ENCODE data around the gene KCNMA1. TPM values are rescaled to one million over a fixed set of nuclear protein-coding genes. Genes with fewer than 3 reads are reported as not detected.

Gene KCNMA1
- total and polyA plus RNA-seq, 2 donors (not counting 1 experiment from before 2014, with no cell fraction given) = 0.82 to 3.1 TPM

- no peak for DNase-seq
- ChIA-PET CTCF (no interaction called here), POLR2A (no interaction called here)
- Histone ChIP-seq H3K4me3 (ENCODE audit: control extremely low read depth in 1 of 5, extremely low read depth in 1 of 5, insufficient read depth in 1 of 5, low read depth in 2 of 5, low read length in 4 of 5) (no peak overlapping the region), H3K27me3 (replicated peaks in 1 of 4; ENCODE audit: control extremely low read depth in 1 of 4, control insufficient read depth in 3 of 4, insufficient read depth in 4 of 4, low read length in 3 of 4) (no peaks in the 10 kb centered on the region), H3K27ac (ENCODE audit: low read length in 2 of 2) (no peak overlapping the region), H3K79me2 (ENCODE audit: control insufficient read depth, insufficient read depth, low read length) (no peaks in the 10 kb centered on the region), H2AFZ (ENCODE audit: insufficient read depth, low read depth, low read length, poor library complexity, severe bottlenecking) (no peak overlapping the region), H3K9me3 (ENCODE audit: control extremely low read depth in 1 of 3, control insufficient read depth in 2 of 3, insufficient read depth in 1 of 3, low read length in 2 of 3) (no peaks in the 10 kb centered on the region), H3K4me1 (ENCODE audit: control insufficient read depth in 2 of 2, insufficient read depth in 2 of 2, low read length in 2 of 2) (no peaks in the 10 kb centered on the region), H3K36me3 (replicated peaks in 1 of 2; ENCODE audit: control extremely low read depth in 1 of 2, control insufficient read depth in 1 of 2, extremely low read depth in 1 of 2, insufficient read depth in 2 of 2, low read length in 1 of 2) (no peaks in the 10 kb centered on the region), H3K9ac (ENCODE audit: low read length) (no peak overlapping the region), H3K4me2 (replicated peaks; ENCODE audit: low read depth, low read length, poor library complexity, severe bottlenecking) (no peak overlapping the region), H4K20me1 (ENCODE audit: control insufficient read depth, insufficient read depth, low read length, poor library complexity, severe bottlenecking) (no peaks in the 10 kb centered on the region)
- Mint-ChIP-seq H3K4me1 (no peaks in the 10 kb centered on the region), H3K27ac (no peak overlapping the region), H3K27me3 (no peaks in the 10 kb centered on the region), H3K4me3 (no peak overlapping the region), H3K9me3 (ENCODE audit: insufficient read depth) (no peaks in the 10 kb centered on the region)
- intact Hi-C loops (cut with micrococcal nuclease) = no loop called here
- ATAC-seq (ENCODE audit: low read depth) = no peak
- no peak for TF ChIP-seq EZH2 (IDR thresholded peaks at IDR 0.05; ENCODE audit: borderline replicate concordance, insufficient read depth, low read depth, low read length, poor library complexity, severe bottlenecking)
- TF ChIP-seq CTCF (IDR thresholded peaks at IDR 0.05) = no peak
- WGBS (ENCODE audit: insufficient coverage) = 58% methylated on average over 3 of the region's 4 CpGs
These were observed 566.6 kb downstream of the KCNMA1 start for GRCh38 chr10:77071001-77071511.

- no peaks in the 10 kb centered on the region for H3K27me3 Mint-ChIP-seq
- H3K4me3 ChIP-seq (ENCODE audit: control extremely low read depth in 1 of 5, extremely low read depth in 1 of 5, insufficient read depth in 1 of 5, low read depth in 2 of 5, low read length in 4 of 5) = no peak overlapping the region
- no peak for ATAC-seq (ENCODE audit: low read depth)
- no peak for DNase-seq
- intact Hi-C loops (cut with micrococcal nuclease) = no loop called here
- no peak for TF ChIP-seq CTCF (IDR thresholded peaks at IDR 0.05)
- TF ChIP-seq EZH2 (IDR thresholded peaks at IDR 0.05; ENCODE audit: borderline replicate concordance, insufficient read depth, low read depth, low read length, poor library complexity, severe bottlenecking) = no peak
- H3K27me3 ChIP-seq (replicated peaks in 1 of 4; ENCODE audit: control extremely low read depth in 1 of 4, control insufficient read depth in 3 of 4, insufficient read depth in 4 of 4, low read length in 3 of 4) = no peaks in the 10 kb centered on the region
- H3K4me1 Mint-ChIP-seq = no peaks in the 10 kb centered on the region
- H3K4me1 ChIP-seq (ENCODE audit: control insufficient read depth in 2 of 2, insufficient read depth in 2 of 2, low read length in 2 of 2) = no peaks in the 10 kb centered on the region
- H3K36me3 ChIP-seq (replicated peaks in 1 of 2; ENCODE audit: control extremely low read depth in 1 of 2, control insufficient read depth in 1 of 2, extremely low read depth in 1 of 2, insufficient read depth in 2 of 2, low read length in 1 of 2) = no peaks in the 10 kb centered on the region
- WGBS (ENCODE audit: insufficient coverage) = no CpG with 5 or more reads among the region's 5 CpGs
- no peak overlapping the region for H2AFZ ChIP-seq (ENCODE audit: insufficient read depth, low read depth, low read length, poor library complexity, severe bottlenecking)
- H3K79me2 ChIP-seq (ENCODE audit: control insufficient read depth, insufficient read depth, low read length) = no peaks in the 10 kb centered on the region
- H3K9me3 Mint-ChIP-seq (ENCODE audit: insufficient read depth) = no peaks in the 10 kb centered on the region
- H3K4me3 Mint-ChIP-seq = no peak overlapping the region
- H3K27ac Mint-ChIP-seq = no peak overlapping the region
- no peaks in the 10 kb centered on the region for H4K20me1 ChIP-seq (ENCODE audit: control insufficient read depth, insufficient read depth, low read length, poor library complexity, severe bottlenecking)
- H3K9ac ChIP-seq (ENCODE audit: low read length) = no peak overlapping the region
- CTCF ChIA-PET = no interaction called here
- no peak overlapping the region for H3K27ac ChIP-seq (ENCODE audit: low read length in 2 of 2)
- H3K4me2 ChIP-seq (replicated peaks; ENCODE audit: low read depth, low read length, poor library complexity, severe bottlenecking) = no peak overlapping the region
- POLR2A ChIA-PET = no interaction called here
- H3K9me3 ChIP-seq (ENCODE audit: control extremely low read depth in 1 of 3, control insufficient read depth in 2 of 3, insufficient read depth in 1 of 3, low read length in 2 of 3) = no peaks in the 10 kb centered on the region
These were observed 567.3 kb downstream of the KCNMA1 start for GRCh38 chr10:77070346-77070745.

Measured in B cell (primary cell).